ENCODE data around the gene CSGALNACT2.

CSGALNACT2 gene

GRCh38 chr10:43112608-43112961 is 25.7 kb upstream of the CSGALNACT2 start:
- in situ Hi-C loops (cut with HindIII; ENCODE audit: low sequenced_read_pairs): no loop called here

GRCh38 chr10:43113201-43114087 is 24.8 kb upstream of the CSGALNACT2 start:
- in situ Hi-C loops (cut with HindIII; ENCODE audit: low sequenced_read_pairs): no loop called here

- in situ Hi-C loops (cut with HindIII; ENCODE audit: low sequenced_read_pairs): no loop called here
These were observed 24.0 kb upstream of the CSGALNACT2 start for GRCh38 chr10:43114088-43114742.

GRCh38 chr10:43114743-43115611 is 23.3 kb upstream of the CSGALNACT2 start:
- in situ Hi-C loops (cut with HindIII; ENCODE audit: low sequenced_read_pairs): no loop called here

GRCh38 chr10:43115881-43116595 is 22.2 kb upstream of the CSGALNACT2 start:
- in situ Hi-C loops (cut with HindIII; ENCODE audit: low sequenced_read_pairs): no loop called here

GRCh38 chr10:43116596-43116995 is 21.6 kb upstream of the CSGALNACT2 start:
- in situ Hi-C loops (cut with HindIII; ENCODE audit: low sequenced_read_pairs): no loop called here

- in situ Hi-C loops (cut with HindIII; ENCODE audit: low sequenced_read_pairs): no loop called here
These were observed 21.0 kb upstream of the CSGALNACT2 start for GRCh38 chr10:43117031-43117776.

GRCh38 chr10:43117777-43118583 is 20.3 kb upstream of the CSGALNACT2 start:
- in situ Hi-C loops (cut with HindIII; ENCODE audit: low sequenced_read_pairs): no loop called here

GRCh38 chr10:43118631-43119415 is 19.4 kb upstream of the CSGALNACT2 start:
- in situ Hi-C loops (cut with HindIII; ENCODE audit: low sequenced_read_pairs): no loop called here

GRCh38 chr10:43119416-43120115 is 18.7 kb upstream of the CSGALNACT2 start:
- in situ Hi-C loops (cut with HindIII; ENCODE audit: low sequenced_read_pairs): no loop called here

GRCh38 chr10:43120116-43120928 is 17.9 kb upstream of the CSGALNACT2 start:
- in situ Hi-C loops (cut with HindIII; ENCODE audit: low sequenced_read_pairs): no loop called here

GRCh38 chr10:43120929-43121314 is 17.3 kb upstream of the CSGALNACT2 start:
- in situ Hi-C loops (cut with HindIII; ENCODE audit: low sequenced_read_pairs): no loop called here

- in situ Hi-C loops (cut with HindIII; ENCODE audit: low sequenced_read_pairs): no loop called here
These were observed 16.8 kb upstream of the CSGALNACT2 start for GRCh38 chr10:43121444-43121843.

- in situ Hi-C loops (cut with HindIII; ENCODE audit: low sequenced_read_pairs): no loop called here
These were observed 16.1 kb upstream of the CSGALNACT2 start for GRCh38 chr10:43122096-43122495.

GRCh38 chr10:43122826-43123225 is 15.4 kb upstream of the CSGALNACT2 start:
- in situ Hi-C loops (cut with HindIII; ENCODE audit: low sequenced_read_pairs): no loop called here

- in situ Hi-C loops (cut with HindIII; ENCODE audit: low sequenced_read_pairs): no loop called here
These were observed 14.7 kb upstream of the CSGALNACT2 start for GRCh38 chr10:43123361-43124093.
